ENCODE data around the gene CRYBB3. TPM values are rescaled to one million over a fixed set of nuclear protein-coding genes. Genes with fewer than 3 reads are reported as not detected.

Gene CRYBB3
- total and polyA plus RNA-seq, 2 of the 4 experiments (the other 2 are of a cell fraction) = not detected

DNA sequence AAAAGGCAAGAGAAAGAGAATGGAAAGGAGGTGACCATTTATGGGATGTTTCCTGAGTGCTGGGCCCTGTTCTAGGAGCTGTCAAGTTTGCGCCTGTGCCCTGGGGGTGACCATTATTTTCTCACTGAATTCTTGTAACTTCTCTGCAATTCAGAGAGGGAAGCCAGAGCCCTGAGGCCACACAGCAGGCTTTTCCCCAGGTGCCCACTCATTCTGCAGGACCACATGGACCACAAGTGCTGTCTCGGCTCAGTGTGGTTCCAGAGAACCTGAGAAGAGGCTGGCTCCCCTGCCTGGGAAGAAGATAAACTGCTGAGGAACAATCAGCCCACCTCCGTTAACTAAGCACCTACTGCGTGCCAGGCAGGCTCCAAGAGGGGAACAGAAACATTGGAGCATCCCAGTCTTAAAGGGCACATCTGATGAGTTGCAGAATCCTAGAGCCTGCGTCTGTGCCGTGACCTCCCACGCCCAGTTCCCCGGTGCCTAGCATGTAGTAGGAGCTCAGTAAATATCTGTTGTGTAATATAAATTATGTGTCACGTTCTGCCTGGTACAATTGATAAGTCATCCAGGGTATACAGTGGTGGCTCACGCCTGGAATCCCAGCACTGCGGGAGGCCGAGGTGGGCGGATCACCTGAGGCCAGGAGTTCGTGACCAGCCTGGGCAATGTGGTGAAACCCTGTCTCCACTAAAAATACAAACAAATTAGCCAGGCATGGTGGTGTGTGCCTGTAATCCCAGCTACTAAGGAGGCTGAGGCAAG is 31.6 kb upstream of the CRYBB3 start:
- Histone ChIP-seq H3K9me1 (ENCODE audit: insufficient read depth, low read length) (no peaks in the 10 kb centered on the region), H3K4me3 (ENCODE audit: insufficient read depth, low read depth, low read length) (no peak overlapping the region), H4K20me1 (ENCODE audit: insufficient read depth, low read length) (no peaks in the 10 kb centered on the region), H3K56ac (ENCODE audit: extremely low read depth, insufficient read depth, low read length) (no peak overlapping the region), H3K4me1 (ENCODE audit: control insufficient read depth, insufficient read depth, low read length) (no peaks in the 10 kb centered on the region), H3K36me3 (ENCODE audit: control insufficient read depth, insufficient read depth, low read length) (no peaks in the 10 kb centered on the region), H3K9me3 (ENCODE audit: control insufficient read depth, insufficient read depth, low read length) (no peaks in the 10 kb centered on the region), H4K8ac (ENCODE audit: low read depth in 2 of 2, low read length in 2 of 2) (no peak overlapping the region), H3K4ac (ENCODE audit: low read depth, low read length) (no peak overlapping the region), H2AK5ac (ENCODE audit: low read depth, low read length) (no peak overlapping the region), H2BK5ac (ENCODE audit: low read depth, low read length, poor library complexity, severe bottlenecking) (no peak overlapping the region), H4K5ac (ENCODE audit: low read depth, low read length) (no peak overlapping the region), H4K91ac (ENCODE audit: insufficient read depth, low read depth, low read length) (no peak overlapping the region), H3K79me1 (ENCODE audit: low read depth in 1 of 2, low read length in 2 of 2) (no peaks in the 10 kb centered on the region), H3K14ac (replicated peaks; ENCODE audit: low read depth, low read length) (no peak overlapping the region), H3K27me3 (ENCODE audit: control insufficient read depth, insufficient read depth, low read length) (no peaks in the 10 kb centered on the region), H2AFZ (replicated peaks; ENCODE audit: low read length, poor library complexity) (no peak overlapping the region), H3K9ac (ENCODE audit: low read depth, low read length) (no peak overlapping the region), H2AK9ac (replicated peaks; ENCODE audit: low read depth, low read length, poor library complexity) (no peak overlapping the region), H2BK20ac (ENCODE audit: low read depth, low read length) (no peak overlapping the region), H2BK15ac (ENCODE audit: low read depth, low read length) (no peak overlapping the region), H2BK120ac (ENCODE audit: low read depth, low read length) (no peak overlapping the region), H3K4me2 (ENCODE audit: low read depth, low read length) (no peak overlapping the region), H3K18ac (ENCODE audit: low read depth, low read length) (no peak overlapping the region), H3K27ac (ENCODE audit: insufficient read depth, low read length) (no peak overlapping the region), H3K23ac (ENCODE audit: low read depth, low read length) (no peak overlapping the region)
- 70% methylated on average over 2 of the region's 14 CpGs; no CpG with 5 or more reads in 1 of the 2 experiments for WGBS, 2 experiments (ENCODE audit: extremely low coverage in 2 of 2, insufficient read length in 1 of 2)
- in situ Hi-C loops (cut with MboI; ENCODE audit: low sequenced_read_pairs) = no loop called here
- ChIA-PET POLR2A (ENCODE audit: unreplicated experiment) (no interaction called here), CTCF (no interaction called here)
- DNase-seq (no peak), ATAC-seq (ENCODE audit: low read depth) (no peak)
- no TSS peak for BruUV-seq (replicated peaks)
- TF ChIP-seq CEBPB (IDR thresholded peaks at IDR 0.05; ENCODE audit: low read depth, low read length) (no peak), MXI1 (IDR thresholded peaks at IDR 0.05; ENCODE audit: borderline replicate concordance, low read depth, low read length) (no peak), MAFK (IDR thresholded peaks at IDR 0.05; ENCODE audit: low read depth, low read length) (no peak), BHLHE40 (IDR thresholded peaks at IDR 0.05; ENCODE audit: low read depth, low read length) (no peak), SMC3 (IDR thresholded peaks at IDR 0.05; ENCODE audit: low read depth, low read length) (no peak), RFX5 (IDR thresholded peaks at IDR 0.05; ENCODE audit: low read depth, low read length) (no peak), FOS (IDR thresholded peaks at IDR 0.05; ENCODE audit: low read depth, low read length) (no peak), POLR2A (IDR thresholded peaks at IDR 0.05; ENCODE audit: low read depth, low read length) (no peak), MAZ (IDR thresholded peaks at IDR 0.05; ENCODE audit: borderline replicate concordance, low read depth, low read length) (no peak), NFE2L2 (IDR thresholded peaks at IDR 0.05; ENCODE audit: low read depth, low read length) (no peak), RCOR1 (IDR thresholded peaks at IDR 0.05; ENCODE audit: insufficient replicate concordance, low read length) (no peak)
- TF ChIP-seq, protein P1, sequence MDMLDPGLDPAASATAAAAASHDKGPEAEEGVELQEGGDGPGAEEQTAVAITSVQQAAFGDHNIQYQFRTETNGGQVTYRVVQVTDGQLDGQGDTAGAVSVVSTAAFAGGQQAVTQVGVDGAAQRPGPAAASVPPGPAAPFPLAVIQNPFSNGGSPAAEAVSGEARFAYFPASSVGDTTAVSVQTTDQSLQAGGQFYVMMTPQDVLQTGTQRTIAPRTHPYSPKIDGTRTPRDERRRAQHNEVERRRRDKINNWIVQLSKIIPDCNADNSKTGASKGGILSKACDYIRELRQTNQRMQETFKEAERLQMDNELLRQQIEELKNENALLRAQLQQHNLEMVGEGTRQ (IDR thresholded peaks at IDR 0.05; ENCODE audit: low read depth, low read length) = no peak
- TF ChIP-seq, protein P2, sequence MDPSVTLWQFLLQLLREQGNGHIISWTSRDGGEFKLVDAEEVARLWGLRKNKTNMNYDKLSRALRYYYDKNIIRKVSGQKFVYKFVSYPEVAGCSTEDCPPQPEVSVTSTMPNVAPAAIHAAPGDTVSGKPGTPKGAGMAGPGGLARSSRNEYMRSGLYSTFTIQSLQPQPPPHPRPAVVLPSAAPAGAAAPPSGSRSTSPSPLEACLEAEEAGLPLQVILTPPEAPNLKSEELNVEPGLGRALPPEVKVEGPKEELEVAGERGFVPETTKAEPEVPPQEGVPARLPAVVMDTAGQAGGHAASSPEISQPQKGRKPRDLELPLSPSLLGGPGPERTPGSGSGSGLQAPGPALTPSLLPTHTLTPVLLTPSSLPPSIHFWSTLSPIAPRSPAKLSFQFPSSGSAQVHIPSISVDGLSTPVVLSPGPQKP (IDR thresholded peaks at IDR 0.05; ENCODE audit: borderline replicate concordance, low read depth, low read length) = no peak
- TF ChIP-seq, protein P3, sequence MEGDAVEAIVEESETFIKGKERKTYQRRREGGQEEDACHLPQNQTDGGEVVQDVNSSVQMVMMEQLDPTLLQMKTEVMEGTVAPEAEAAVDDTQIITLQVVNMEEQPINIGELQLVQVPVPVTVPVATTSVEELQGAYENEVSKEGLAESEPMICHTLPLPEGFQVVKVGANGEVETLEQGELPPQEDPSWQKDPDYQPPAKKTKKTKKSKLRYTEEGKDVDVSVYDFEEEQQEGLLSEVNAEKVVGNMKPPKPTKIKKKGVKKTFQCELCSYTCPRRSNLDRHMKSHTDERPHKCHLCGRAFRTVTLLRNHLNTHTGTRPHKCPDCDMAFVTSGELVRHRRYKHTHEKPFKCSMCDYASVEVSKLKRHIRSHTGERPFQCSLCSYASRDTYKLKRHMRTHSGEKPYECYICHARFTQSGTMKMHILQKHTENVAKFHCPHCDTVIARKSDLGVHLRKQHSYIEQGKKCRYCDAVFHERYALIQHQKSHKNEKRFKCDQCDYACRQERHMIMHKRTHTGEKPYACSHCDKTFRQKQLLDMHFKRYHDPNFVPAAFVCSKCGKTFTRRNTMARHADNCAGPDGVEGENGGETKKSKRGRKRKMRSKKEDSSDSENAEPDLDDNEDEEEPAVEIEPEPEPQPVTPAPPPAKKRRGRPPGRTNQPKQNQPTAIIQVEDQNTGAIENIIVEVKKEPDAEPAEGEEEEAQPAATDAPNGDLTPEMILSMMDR (conservative IDR thresholded peaks at IDR 0.05; ENCODE audit: low read depth, low read length) = no peak
- intact Hi-C loops (cut with micrococcal nuclease) = no loop called here
- dilution Hi-C loops (cut with HindIII; ENCODE audit: low sequenced_read_pairs, unreplicated experiment) = no loop called here
